NCI-H2081 (cell line): ENCODE data around the gene ALDH5A1.
"Not testable (repeated sequence)": the region's sequence is repeated elsewhere in the genome, so short reads cannot be mapped to it uniquely, and the experiment has no call there.

Source experiments
- DNase-seq, 2 experiments: peaks; one replicate each; lab custom pipeline; 2025; lab: John Stamatoyannopoulos, UW

The ALDH5A1 gene

GRCh38 chr6:24486065-24486464 is 8.7 kb upstream of the ALDH5A1 start:
- no peak for DNase-seq

- no peak for DNase-seq
Observed at GRCh38 chr6:24489470-24489869, 5.3 kb upstream of the ALDH5A1 start, which contains the start of gene GPLD1. GPLD1 (minus strand) TSS chr6:24489578; CDS start chr6:24489511, 67 bp downstream.

- DNase-seq: no peak
Observed at GRCh38 chr6:24489881-24490280, 4.9 kb upstream of the ALDH5A1 start.

GRCh38 chr6:24490948-24491347 is 3.8 kb upstream of the ALDH5A1 start:
- no peak for DNase-seq

DNA sequence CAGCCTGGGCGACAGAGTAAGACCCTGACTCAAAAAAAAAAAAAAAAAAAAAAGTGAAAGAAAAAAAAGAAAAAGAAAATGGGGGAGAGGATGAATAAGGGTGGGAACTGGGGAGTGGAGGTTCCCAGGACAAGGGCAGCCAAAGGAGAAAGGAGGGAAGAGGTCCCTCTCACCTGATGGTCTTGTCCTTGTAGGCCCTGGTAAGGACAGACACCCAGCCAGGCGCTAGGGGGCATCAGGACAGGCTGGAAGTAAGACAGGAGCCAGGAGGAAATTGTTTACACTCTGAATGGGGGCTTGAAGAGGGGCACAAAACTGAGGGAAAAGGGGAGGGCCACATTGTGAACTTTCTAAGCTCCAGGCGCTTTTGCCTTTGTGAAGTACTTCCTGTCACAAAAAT is 2.3 kb upstream of the ALDH5A1 start:
- no peak for DNase-seq

GRCh38 chr6:24493945-24494820 is 586 bp upstream of the ALDH5A1 start:
- no peak for DNase-seq

DNA sequence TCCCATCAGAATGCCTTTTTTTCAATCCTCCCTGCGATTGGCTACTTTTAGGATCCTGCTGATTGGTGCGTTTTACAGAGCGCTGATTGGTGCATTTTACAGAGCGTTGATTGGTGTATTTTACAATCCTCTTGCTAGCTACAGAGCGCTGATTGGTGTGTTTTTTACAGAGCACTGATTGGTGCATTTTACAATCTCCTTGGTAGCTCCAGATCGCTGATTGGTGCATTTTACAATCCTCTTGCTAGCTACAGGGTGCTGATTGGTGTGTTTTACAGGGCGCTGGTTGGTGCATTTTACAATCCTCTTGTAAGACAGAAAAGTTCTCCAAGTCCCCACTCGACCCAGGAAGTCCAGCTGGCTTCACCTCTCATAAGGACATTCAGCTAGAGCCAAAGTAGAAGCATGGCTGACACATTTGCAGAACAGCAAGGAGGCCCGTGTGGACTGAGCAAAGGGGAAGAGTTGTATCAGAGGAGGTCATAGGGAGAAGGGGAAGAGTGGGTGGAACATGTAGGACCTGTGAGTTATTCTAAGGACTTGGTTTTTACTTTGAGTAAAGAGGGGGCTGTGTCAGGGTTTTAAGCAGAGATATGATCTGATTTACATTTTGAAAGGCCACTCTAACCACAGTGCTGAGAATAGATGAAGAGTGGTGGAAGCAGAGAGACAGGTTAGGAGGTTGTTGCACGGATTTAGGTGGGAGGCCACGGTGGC is 2.6 kb downstream of the ALDH5A1 start:
- no peak for DNase-seq

DNA sequence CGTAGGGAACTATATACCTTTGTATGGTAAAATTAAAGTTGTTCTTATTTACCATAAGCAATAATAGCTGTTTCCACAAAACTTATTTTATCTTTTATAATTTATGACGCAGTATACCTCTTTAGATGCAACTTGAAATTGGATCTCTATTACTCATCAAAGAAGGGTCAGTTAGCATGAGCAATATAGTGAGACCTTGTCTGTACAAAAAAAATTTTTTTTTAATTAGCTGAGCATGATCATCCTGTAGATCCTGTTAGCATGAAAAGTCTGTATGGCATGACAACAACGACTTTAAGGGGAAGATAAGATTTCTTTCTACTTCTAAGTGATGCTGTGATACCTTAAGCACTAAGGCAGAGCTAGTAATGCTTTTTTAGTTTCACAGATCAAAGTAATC is 5.9 kb downstream of the ALDH5A1 start:
- DNase-seq: no peak

DNA sequence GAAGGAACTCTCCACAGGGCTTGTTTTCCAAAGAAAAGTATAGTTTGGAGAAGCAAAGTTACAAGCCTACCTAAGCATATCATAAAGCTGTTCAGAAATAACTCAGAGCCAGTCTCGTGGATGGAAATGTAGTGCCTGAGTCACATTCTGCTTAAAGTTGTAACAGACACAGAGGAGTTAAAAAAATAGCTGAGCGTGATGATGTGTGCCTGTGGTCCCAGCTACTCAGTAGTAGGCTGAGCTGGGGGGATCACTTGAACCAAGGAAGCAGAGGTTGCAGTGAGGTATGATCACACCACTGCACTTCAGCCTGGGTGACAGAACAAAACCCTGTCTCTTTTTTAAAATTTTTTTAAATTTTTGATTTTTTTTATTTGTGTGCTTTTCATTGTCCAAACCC is 6.6 kb downstream of the ALDH5A1 start:
- DNase-seq: no peak

GRCh38 chr6:24501914-24502313 is 7.1 kb downstream of the ALDH5A1 start:
- DNase-seq: no peak

DNA sequence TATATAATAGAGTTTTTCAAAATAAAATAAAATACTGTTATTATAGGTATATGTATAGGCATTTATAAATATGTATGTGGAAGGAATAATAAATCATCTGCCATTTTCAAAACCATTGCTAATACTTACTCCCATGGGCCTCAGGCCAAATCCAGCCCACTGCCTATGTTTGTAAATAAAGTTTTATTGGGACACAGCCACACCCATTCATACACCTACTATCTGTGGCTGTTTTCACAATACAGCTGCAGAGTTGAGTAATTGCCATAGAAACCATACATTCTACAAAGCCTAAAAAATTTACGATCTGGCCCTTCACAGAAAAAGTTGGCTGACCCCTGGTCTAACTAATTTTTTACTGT is 9.5 kb downstream of the ALDH5A1 start:
- no peak for DNase-seq

GRCh38 chr6:24504649-24505586 is 10.1 kb downstream of the ALDH5A1 start:
- DNase-seq: no peak

DNA sequence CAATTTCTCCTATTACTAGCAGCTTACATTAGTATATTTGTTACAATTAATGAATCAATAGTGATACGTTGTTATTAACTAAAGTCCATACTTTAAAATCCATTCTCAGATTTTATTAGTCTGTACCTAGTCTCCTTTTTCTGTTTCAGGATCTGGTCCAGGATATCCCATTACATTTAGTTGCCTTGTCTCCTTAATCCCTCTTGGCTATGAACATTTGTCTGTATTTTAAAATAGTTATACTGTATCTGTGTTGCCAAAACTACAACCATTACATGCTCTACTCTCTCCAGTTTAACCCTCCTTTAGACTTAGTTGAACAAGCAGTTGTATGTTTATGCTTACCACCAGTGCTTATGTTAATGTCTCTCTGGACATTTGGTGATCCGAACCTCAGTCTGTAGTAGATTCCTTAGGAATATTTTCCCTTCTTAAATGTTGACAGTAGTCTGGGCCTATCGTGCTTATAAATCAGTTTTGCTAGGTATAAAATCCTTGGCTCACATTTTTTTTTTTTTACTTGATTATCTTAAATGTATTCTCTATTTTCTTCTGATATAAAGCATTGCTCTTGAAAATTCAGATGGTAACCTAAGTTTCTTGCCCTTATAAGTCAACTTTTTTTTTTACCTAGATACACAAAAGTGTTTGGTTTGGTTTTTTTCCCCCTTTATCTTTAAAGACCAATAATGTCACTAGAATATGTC is 12.2 kb downstream of the ALDH5A1 start:
- DNase-seq: no peak

DNA sequence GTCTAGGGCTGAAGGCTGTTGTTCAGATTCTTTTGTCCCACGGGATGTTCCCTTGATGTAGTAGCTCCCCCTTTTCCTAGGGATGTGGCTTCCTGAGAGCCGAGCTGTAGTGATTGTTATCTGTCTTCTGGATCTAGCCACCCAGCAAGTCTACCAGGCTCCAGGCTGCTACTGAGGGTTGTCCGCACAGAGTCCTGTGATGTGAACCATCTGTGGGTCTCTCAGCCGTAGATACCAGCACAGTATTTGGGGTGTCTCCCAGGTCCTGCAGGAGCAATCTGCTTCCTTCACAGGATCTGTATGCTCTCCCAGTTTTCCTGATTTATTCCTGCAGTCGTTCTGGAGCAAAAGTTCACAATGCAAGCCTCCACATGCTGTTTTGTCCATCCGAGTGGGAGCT is 17.2 kb downstream of the ALDH5A1 start:
- not testable (repeated sequence) for DNase-seq

- DNase-seq: no peak
Observed at GRCh38 chr6:24513602-24514001, 18.8 kb downstream of the ALDH5A1 start.

- DNase-seq: no peak
Observed at GRCh38 chr6:24517659-24518543, 23.1 kb downstream of the ALDH5A1 start.

DNA sequence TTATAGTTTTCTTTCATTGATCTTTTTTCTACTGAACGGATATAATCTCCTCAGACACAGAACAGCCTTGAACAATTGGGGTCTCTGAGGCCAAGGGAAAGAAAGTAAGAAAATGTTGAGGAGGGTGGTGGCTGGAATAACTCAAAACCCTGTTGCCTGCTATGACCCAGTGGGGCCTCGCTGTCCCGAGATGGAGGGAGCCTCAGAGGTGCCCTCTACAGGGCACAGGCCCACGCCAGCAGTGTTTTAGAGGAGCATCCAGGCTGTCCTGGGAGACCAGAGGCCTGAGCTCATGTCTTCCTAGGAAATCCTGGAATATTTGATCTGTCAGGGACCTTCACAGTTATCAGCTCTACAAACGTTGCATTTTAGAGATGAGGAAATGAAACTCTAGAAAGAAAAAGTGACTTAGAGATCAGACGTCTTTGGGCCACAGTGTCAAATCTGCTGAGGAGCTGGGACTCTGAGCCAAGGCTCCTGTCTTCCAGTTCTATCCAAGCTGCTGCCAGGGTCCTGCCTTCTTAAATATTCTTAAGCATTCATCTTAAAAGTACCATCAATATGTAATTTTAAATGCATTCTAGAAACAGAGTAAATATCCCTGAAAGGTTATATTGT is 26.3 kb downstream of the ALDH5A1 start:
- DNase-seq: peak in 1 of 2 experiments; percentile 18

- DNase-seq: peak in 1 of 2 experiments; percentile 56
Observed at GRCh38 chr6:24522228-24523176, 27.7 kb downstream of the ALDH5A1 start.

DNA sequence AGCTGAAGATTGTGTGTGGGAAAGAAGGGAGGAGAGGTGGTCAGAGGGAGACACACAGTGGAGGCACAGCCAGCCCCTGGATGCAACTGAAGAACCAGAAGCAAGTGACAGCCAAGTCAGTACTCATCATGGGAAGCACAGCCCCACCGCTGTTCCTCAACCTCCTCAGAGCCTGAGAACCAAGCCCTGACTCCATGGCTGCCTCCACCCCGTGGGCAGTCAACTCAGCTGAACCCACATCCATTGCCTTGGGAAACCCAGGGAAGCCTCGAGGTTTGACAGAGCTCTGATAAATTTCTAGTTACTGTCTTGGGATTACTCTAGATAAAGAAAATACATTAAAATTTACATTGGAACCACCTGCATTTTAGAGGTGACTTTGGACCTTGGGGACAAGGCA is 29.6 kb downstream of the ALDH5A1 start:
- no peak for DNase-seq
